ENCODE data around the gene ARHGAP24. TPM values are rescaled to one million over a fixed set of nuclear protein-coding genes. Genes with fewer than 3 reads are reported as not detected.
A peak's percentile ranks its signal among the peaks of the same experiment; 100 is the strongest.

The ARHGAP24 gene
- polyA plus RNA-seq, 1 of the 3 experiments (the other 2 are of a cell fraction): 1.4 TPM

DNA sequence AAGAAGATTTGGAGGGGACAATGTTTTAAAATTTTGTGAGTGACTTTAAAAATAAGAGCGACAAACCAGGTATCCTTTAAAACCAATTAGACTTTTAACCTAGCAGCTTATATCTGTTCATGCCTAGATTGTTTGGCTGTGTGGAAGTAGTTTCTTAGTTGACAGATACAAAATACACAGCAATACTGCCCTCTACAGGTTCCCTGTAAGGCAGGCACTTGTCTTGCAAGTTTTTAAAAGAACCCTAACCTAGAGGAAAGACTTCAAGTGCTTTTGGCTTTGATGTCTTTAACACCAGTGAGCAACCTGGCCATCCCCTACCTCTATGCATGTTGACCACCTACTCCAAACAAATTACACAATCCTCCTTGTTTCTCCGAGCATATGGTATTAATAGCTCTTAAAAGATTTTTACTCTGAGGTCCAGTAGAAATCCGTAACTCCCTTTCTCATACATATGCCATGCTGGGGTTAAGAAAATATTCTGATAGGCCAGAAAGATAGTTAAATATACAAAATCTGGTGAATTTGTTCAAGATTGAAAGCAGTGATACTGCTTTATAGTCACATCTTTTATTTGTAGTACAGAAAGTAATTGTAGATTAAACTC, 273.0 kb downstream of the ARHGAP24 start:
- H2AFZ ChIP-seq (ENCODE audit: low read depth): no peak overlapping the region
- WGBS (ENCODE audit: low lambda C conversion rate): 32% methylated on average over 3 of the region's 3 CpGs
- no peaks in the 10 kb centered on the region for H3K36me3 ChIP-seq (replicated peaks in 1 of 2; ENCODE audit: control insufficient read depth in 1 of 2, insufficient read depth in 2 of 2, low read length in 1 of 2)
- POLR2A ChIA-PET: no interaction called here
- H3K79me2 ChIP-seq (ENCODE audit: insufficient read depth): no peaks in the 10 kb centered on the region
- H3K4me1 ChIP-seq (ENCODE audit: control insufficient read depth in 1 of 2, insufficient read depth in 2 of 2, low read depth in 1 of 2, low read length in 1 of 2): peaks cover 0 to 6% of the 10 kb centered on the region in 2 experiments; a peak in 1 of 4 replicates
- no peaks in the 10 kb centered on the region for H4K20me1 ChIP-seq (ENCODE audit: insufficient read depth)
- peak overlapping the region; percentile 18; the same call in 1 of the 2 replicates for H3K4me2 ChIP-seq
- H3K9me2 ChIP-seq: no peaks in the 10 kb centered on the region
- H3F3A ChIP-seq (replicated peaks; ENCODE audit: insufficient read depth): no peaks in the 10 kb centered on the region
- peak; percentile 44 for DNase-seq
- no peaks in the 10 kb centered on the region for H3K9me3 ChIP-seq
- H3K4me3 ChIP-seq (ENCODE audit: low read depth in 2 of 2, low read length in 1 of 2): peak overlapping the region in 1 of 2 experiments; percentile 30; a peak in 1 of 4 replicates
- H3K9ac ChIP-seq: no peak overlapping the region
- TF ChIP-seq ELF1 (IDR thresholded peaks at IDR 0.05) (no peak), SMC3 (IDR thresholded peaks at IDR 0.05; ENCODE audit: low read depth, low read length) (peak; percentile 80), CHD2 (IDR thresholded peaks at IDR 0.05; ENCODE audit: low read length, partially characterized antibody) (peak; percentile 11), RAD21 (IDR thresholded peaks at IDR 0.05; ENCODE audit: low read length) (peak; percentile 96)
- TF ChIP-seq, protein P1, sequence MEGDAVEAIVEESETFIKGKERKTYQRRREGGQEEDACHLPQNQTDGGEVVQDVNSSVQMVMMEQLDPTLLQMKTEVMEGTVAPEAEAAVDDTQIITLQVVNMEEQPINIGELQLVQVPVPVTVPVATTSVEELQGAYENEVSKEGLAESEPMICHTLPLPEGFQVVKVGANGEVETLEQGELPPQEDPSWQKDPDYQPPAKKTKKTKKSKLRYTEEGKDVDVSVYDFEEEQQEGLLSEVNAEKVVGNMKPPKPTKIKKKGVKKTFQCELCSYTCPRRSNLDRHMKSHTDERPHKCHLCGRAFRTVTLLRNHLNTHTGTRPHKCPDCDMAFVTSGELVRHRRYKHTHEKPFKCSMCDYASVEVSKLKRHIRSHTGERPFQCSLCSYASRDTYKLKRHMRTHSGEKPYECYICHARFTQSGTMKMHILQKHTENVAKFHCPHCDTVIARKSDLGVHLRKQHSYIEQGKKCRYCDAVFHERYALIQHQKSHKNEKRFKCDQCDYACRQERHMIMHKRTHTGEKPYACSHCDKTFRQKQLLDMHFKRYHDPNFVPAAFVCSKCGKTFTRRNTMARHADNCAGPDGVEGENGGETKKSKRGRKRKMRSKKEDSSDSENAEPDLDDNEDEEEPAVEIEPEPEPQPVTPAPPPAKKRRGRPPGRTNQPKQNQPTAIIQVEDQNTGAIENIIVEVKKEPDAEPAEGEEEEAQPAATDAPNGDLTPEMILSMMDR (IDR thresholded peaks at IDR 0.05): peak; percentile 97
- TF ChIP-seq, protein P2, sequence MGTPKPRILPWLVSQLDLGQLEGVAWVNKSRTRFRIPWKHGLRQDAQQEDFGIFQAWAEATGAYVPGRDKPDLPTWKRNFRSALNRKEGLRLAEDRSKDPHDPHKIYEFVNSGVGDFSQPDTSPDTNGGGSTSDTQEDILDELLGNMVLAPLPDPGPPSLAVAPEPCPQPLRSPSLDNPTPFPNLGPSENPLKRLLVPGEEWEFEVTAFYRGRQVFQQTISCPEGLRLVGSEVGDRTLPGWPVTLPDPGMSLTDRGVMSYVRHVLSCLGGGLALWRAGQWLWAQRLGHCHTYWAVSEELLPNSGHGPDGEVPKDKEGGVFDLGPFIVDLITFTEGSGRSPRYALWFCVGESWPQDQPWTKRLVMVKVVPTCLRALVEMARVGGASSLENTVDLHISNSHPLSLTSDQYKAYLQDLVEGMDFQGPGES (IDR thresholded peaks at IDR 0.05; ENCODE audit: low read depth, low read length): no peak
- TF ChIP-seq, protein P3, sequence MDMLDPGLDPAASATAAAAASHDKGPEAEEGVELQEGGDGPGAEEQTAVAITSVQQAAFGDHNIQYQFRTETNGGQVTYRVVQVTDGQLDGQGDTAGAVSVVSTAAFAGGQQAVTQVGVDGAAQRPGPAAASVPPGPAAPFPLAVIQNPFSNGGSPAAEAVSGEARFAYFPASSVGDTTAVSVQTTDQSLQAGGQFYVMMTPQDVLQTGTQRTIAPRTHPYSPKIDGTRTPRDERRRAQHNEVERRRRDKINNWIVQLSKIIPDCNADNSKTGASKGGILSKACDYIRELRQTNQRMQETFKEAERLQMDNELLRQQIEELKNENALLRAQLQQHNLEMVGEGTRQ (IDR thresholded peaks at IDR 0.05; ENCODE audit: borderline replicate concordance, low read depth, low read length): no peak
- TF ChIP-seq, protein P4, sequence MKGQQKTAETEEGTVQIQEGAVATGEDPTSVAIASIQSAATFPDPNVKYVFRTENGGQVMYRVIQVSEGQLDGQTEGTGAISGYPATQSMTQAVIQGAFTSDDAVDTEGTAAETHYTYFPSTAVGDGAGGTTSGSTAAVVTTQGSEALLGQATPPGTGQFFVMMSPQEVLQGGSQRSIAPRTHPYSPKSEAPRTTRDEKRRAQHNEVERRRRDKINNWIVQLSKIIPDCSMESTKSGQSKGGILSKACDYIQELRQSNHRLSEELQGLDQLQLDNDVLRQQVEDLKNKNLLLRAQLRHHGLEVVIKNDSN (IDR thresholded peaks at IDR 0.05; ENCODE audit: borderline replicate concordance, low read depth): no peak
- H3K27me3 ChIP-seq (ENCODE audit: insufficient read depth): no peaks in the 10 kb centered on the region
- CTCF ChIA-PET: interaction anchor here (0.6 to 5.1 kb wide), 42 partner anchors 8 to 663 kb away, joined by 3 to 116 read pairs (median 4); no protein-coding TSS in a partner anchor
- peak overlapping the region in 1 of 2 experiments; percentile 65; a peak in 2 of 4 replicates for H3K27ac ChIP-seq (ENCODE audit: low read depth in 2 of 2, low read length in 1 of 2)

DNA sequence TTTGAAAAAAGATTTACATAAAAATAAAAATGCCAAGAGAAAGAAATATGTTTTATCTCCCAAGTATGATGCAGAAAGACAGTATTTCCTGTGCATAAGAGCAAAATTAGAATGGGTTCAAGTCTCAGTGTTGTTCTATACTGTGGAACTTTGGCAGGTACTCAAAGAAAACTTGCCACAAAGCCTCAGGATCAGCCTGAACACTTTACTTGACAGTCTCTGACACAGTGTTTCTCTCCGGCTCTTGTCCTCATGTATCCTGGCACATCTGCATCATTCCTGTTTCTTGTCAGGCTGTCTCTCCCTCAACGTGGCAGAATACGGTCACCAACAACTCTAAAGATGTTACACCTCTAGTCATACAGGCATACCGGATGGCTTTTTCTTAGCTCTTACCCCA, 273.7 kb downstream of the ARHGAP24 start:
- H3K36me3 ChIP-seq (replicated peaks in 1 of 2; ENCODE audit: control insufficient read depth in 1 of 2, insufficient read depth in 2 of 2, low read length in 1 of 2): no peaks in the 10 kb centered on the region
- TF ChIP-seq, protein P5, sequence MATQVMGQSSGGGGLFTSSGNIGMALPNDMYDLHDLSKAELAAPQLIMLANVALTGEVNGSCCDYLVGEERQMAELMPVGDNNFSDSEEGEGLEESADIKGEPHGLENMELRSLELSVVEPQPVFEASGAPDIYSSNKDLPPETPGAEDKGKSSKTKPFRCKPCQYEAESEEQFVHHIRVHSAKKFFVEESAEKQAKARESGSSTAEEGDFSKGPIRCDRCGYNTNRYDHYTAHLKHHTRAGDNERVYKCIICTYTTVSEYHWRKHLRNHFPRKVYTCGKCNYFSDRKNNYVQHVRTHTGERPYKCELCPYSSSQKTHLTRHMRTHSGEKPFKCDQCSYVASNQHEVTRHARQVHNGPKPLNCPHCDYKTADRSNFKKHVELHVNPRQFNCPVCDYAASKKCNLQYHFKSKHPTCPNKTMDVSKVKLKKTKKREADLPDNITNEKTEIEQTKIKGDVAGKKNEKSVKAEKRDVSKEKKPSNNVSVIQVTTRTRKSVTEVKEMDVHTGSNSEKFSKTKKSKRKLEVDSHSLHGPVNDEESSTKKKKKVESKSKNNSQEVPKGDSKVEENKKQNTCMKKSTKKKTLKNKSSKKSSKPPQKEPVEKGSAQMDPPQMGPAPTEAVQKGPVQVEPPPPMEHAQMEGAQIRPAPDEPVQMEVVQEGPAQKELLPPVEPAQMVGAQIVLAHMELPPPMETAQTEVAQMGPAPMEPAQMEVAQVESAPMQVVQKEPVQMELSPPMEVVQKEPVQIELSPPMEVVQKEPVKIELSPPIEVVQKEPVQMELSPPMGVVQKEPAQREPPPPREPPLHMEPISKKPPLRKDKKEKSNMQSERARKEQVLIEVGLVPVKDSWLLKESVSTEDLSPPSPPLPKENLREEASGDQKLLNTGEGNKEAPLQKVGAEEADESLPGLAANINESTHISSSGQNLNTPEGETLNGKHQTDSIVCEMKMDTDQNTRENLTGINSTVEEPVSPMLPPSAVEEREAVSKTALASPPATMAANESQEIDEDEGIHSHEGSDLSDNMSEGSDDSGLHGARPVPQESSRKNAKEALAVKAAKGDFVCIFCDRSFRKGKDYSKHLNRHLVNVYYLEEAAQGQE (IDR thresholded peaks at IDR 0.05; ENCODE audit: low read depth, low read length): no peak
- TF ChIP-seq SIN3A (IDR thresholded peaks at IDR 0.05; ENCODE audit: borderline replicate concordance, low read depth, low read length): no peak
- TF ChIP-seq MEF2A (IDR thresholded peaks at IDR 0.05; ENCODE audit: borderline replicate concordance, low read depth): no peak
- TF ChIP-seq, protein P2 (IDR thresholded peaks at IDR 0.05; ENCODE audit: low read depth, low read length): no peak
- no peak for TF ChIP-seq JUND (IDR thresholded peaks at IDR 0.05)
- no peak for TF ChIP-seq TAF1 (IDR thresholded peaks at IDR 0.05; ENCODE audit: borderline replicate concordance, low read depth, low read length)
- TF ChIP-seq RCOR1 (IDR thresholded peaks at IDR 0.05; ENCODE audit: low read length): no peak
- TF ChIP-seq RFX5 (IDR thresholded peaks at IDR 0.05; ENCODE audit: low read length): no peak
- no peak for TF ChIP-seq GABPA (IDR thresholded peaks at IDR 0.05; ENCODE audit: low read depth)
- ChIA-PET CTCF (interaction anchor here (0.6 to 5.1 kb wide), 22 partner anchors 10 to 671 kb away, joined by 3 to 116 read pairs (median 4); no protein-coding TSS in a partner anchor), POLR2A (no interaction called here)
- H3K9ac ChIP-seq: no peak overlapping the region
- no peaks in the 10 kb centered on the region for H3K9me2 ChIP-seq
- H3F3A ChIP-seq (replicated peaks; ENCODE audit: insufficient read depth): no peaks in the 10 kb centered on the region
- H3K4me3 ChIP-seq (ENCODE audit: low read depth in 2 of 2, low read length in 1 of 2): no peak overlapping the region
- no peaks in the 10 kb centered on the region for H3K9me3 ChIP-seq
- no peak for DNase-seq
- H3K4me1 ChIP-seq (ENCODE audit: control insufficient read depth in 1 of 2, insufficient read depth in 2 of 2, low read depth in 1 of 2, low read length in 1 of 2): peaks cover 0 to 6% of the 10 kb centered on the region in 2 experiments; a peak in 1 of 4 replicates
- no peaks in the 10 kb centered on the region for H3K27me3 ChIP-seq (ENCODE audit: insufficient read depth)
- H4K20me1 ChIP-seq (ENCODE audit: insufficient read depth): no peaks in the 10 kb centered on the region
- no peak overlapping the region for H2AFZ ChIP-seq (ENCODE audit: low read depth)
- peak overlapping the region in 1 of 2 experiments; percentile 65; a peak in 2 of 4 replicates for H3K27ac ChIP-seq (ENCODE audit: low read depth in 2 of 2, low read length in 1 of 2)
- no peaks in the 10 kb centered on the region for H3K79me2 ChIP-seq (ENCODE audit: insufficient read depth)
- peak overlapping the region; percentile 16; the same call in 1 of the 2 replicates for H3K4me2 ChIP-seq
- 57% methylated on average over 4 of the region's 4 CpGs for whole genome bisulfite sequencing (ENCODE audit: low lambda C conversion rate)

Data from SK-N-SH (cell line).